OCI-LY3 (cell line): Measurements from ENCODE around the gene GALNTL6.

Experiments
- H2AFZ ChIP-seq: fragments of 200-600, 300-600 bp; shearing (Covaris generic); 2 replicates; pipeline ENCODE4 v1.6.0; 2014; ENCODE audit warnings: antibody characterized with exemption, low read depth, low read length
- H3K27ac ChIP-seq: fragments of 200-600, 300-600 bp; sonication (generic); 2 replicates; pipeline ENCODE4 v1.5.1; 2014; ENCODE audit warnings: mild to moderate bottlenecking, low read length, moderate library complexity, mixed read lengths
- H3K27me3 ChIP-seq: fragments of 200-600, 300-600 bp; sonication (generic); 2 replicates; pipeline ENCODE4 v1.6.1; 2014; ENCODE audit warnings: low read depth, low read length, mixed read lengths
- H3K36me3 ChIP-seq: fragments of 200-600, 300-600 bp; sonication (generic); replicated peaks from 2 replicates; pipeline ENCODE3; 2014; ENCODE audit warnings: low read depth, low read length, mixed read lengths
- H3K4me1 ChIP-seq: fragments of 300-600, 200-600 bp; sonication (generic); 2 replicates; pipeline ENCODE4 v1.6.1; 2014; ENCODE audit warnings: low read length, mixed read lengths
- H3K4me2 ChIP-seq: fragments of 200-600, 300-600 bp; sonication (generic); 2 replicates; pipeline ENCODE4 v1.6.1; 2014; ENCODE audit warnings: low read length, mixed read lengths
- H3K4me3 ChIP-seq: fragments of 300-600, 200-600 bp; sonication (generic); 2 replicates; pipeline ENCODE4 v1.5.1; 2014; ENCODE audit warnings: antibody characterized with exemption, mild to moderate bottlenecking, low read length, moderate library complexity
- H3K79me2 ChIP-seq: fragments of 300-600, 200-600 bp; shearing (Covaris generic); 2 replicates; pipeline ENCODE4 v1.6.1; 2014; ENCODE audit warnings: mild to moderate bottlenecking, low read length, mixed read lengths
- H3K9ac ChIP-seq: fragments of 300-600, 200-600 bp; shearing (Covaris generic); 2 replicates; pipeline ENCODE4 v1.6.0; 2014; ENCODE audit warnings: mild to moderate bottlenecking, low read length, moderate library complexity
- H3K9me3 ChIP-seq: fragments of 200-600, 300-600 bp; shearing (Covaris generic); 2 replicates; pipeline ENCODE4 v1.6.1; 2014; ENCODE audit warnings: low read length, mixed read lengths; ENCODE audit not compliant: insufficient read depth
- H4K20me1 ChIP-seq: fragments of 200-600, 300-600 bp; sonication (generic); 2 replicates; pipeline ENCODE4 v1.6.1; 2016; ENCODE audit warnings: low read length, mixed read lengths; ENCODE audit not compliant: insufficient read depth
- CTCF ChIP-seq: fragments of 200-600, 300-600 bp; sonication (generic); IDR thresholded peaks from 2 replicates; pipeline ENCODE4 v1.5.1; 2014; ENCODE audit warnings: antibody characterized with exemption, low read length, low read depth
- EZH2phosphoT487 ChIP-seq: fragments of 200-600 bp; shearing (Covaris generic); IDR thresholded peaks from 2 replicates; pipeline ENCODE4 v1.6.1; 2018; ENCODE audit warnings: antibody characterized with exemption, mixed run types, low read depth

Gene GALNTL6

GRCh38 chr4:171978216-171978615 lies 165.0 kb downstream of the GALNTL6 start:
- no peak for TF ChIP-seq EZH2phosphoT487
- no peak for TF ChIP-seq CTCF
- Histone ChIP-seq H2AFZ (no peak overlapping the region), H3K4me3 (no peak overlapping the region), H3K36me3 (no peaks in the 10 kb centered on the region), H3K27me3 (no peaks in the 10 kb centered on the region), H3K9ac (no peak overlapping the region), H3K4me1 (no peaks in the 10 kb centered on the region), H4K20me1 (no peaks in the 10 kb centered on the region), H3K79me2 (no peaks in the 10 kb centered on the region), H3K4me2 (no peak overlapping the region), H3K9me3 (no peaks in the 10 kb centered on the region), H3K27ac (no peak overlapping the region)

- H3K9ac ChIP-seq: no peak overlapping the region
- H2AFZ ChIP-seq: no peak overlapping the region
- no peaks in the 10 kb centered on the region for H3K79me2 ChIP-seq
- H3K4me2 ChIP-seq: no peak overlapping the region
- H3K4me1 ChIP-seq: no peaks in the 10 kb centered on the region
- no peak overlapping the region for H3K4me3 ChIP-seq
- no peaks in the 10 kb centered on the region for H3K9me3 ChIP-seq
- no peaks in the 10 kb centered on the region for H4K20me1 ChIP-seq
- H3K27ac ChIP-seq: no peak overlapping the region
- no peaks in the 10 kb centered on the region for H3K27me3 ChIP-seq
- H3K36me3 ChIP-seq: peaks cover 5% of the 10 kb centered on the region
- TF ChIP-seq CTCF: no peak
Observed at GRCh38 chr4:171979461-171979860, 166.3 kb downstream of the GALNTL6 start.

DNA sequence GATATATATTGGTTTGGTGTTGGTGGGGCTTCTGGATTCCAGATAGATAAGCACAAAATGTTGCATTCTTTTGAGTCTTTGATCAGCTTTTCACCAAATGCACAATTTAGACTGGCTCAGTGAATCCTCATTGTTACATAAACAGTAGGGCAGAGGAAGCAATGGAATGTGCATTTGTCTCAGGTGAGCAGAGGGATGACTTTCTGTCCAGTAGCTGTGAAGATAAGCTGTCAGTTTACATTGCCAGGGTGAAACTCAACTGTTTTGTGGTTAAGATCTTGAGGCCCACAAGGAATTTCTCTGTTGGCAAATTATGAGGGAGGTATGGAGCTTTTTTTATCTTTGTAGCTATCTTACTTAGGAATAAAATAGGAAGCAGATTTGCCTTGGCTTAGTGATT lies 168.0 kb downstream of the GALNTL6 start:
- Histone ChIP-seq H3K4me1 (peaks cover 7% of the 10 kb centered on the region; the same call in 1 of the 2 replicates), H3K9me3 (no peaks in the 10 kb centered on the region), H2AFZ (no peak overlapping the region), H3K9ac (no peak overlapping the region), H3K36me3 (peaks cover 5% of the 10 kb centered on the region), H3K4me3 (no peak overlapping the region), H4K20me1 (no peaks in the 10 kb centered on the region), H3K27me3 (no peaks in the 10 kb centered on the region), H3K79me2 (no peaks in the 10 kb centered on the region), H3K4me2 (no peak overlapping the region), H3K27ac (no peak overlapping the region)
- no peak for TF ChIP-seq CTCF

- Histone ChIP-seq H3K4me1 (peaks cover 7% of the 10 kb centered on the region; the same call in 1 of the 2 replicates), H4K20me1 (no peaks in the 10 kb centered on the region), H3K9me3 (no peaks in the 10 kb centered on the region), H3K4me3 (no peak overlapping the region), H3K36me3 (peaks cover 5% of the 10 kb centered on the region), H3K79me2 (no peaks in the 10 kb centered on the region), H2AFZ (no peak overlapping the region; the same call in 1 of the 2 replicates), H3K9ac (no peak overlapping the region), H3K27me3 (no peaks in the 10 kb centered on the region), H3K27ac (no peak overlapping the region), H3K4me2 (no peak overlapping the region)
- TF ChIP-seq CTCF (no peak), EZH2phosphoT487 (no peak)
Observed at GRCh38 chr4:171983935-171984805, 171.0 kb downstream of the GALNTL6 start.
